Osteocyte (in vitro differentiated cells): ENCODE measurements around the gene MYRF. TPM values are rescaled to one million over a fixed set of nuclear protein-coding genes. Genes with fewer than 3 reads are reported as not detected.

Experiments used
- DNase-seq: peaks from one replicate; pipeline ENCODE4 v3.0.0; 2021; ENCODE audit warnings: mixed read lengths; ENCODE audit not compliant: unreplicated experiment; ENCODE audit errors: extremely low spot score
- H3K27ac Mint-ChIP-seq: one replicate; pipeline ENCODE4 v1.8.0; 2021; ENCODE audit warnings: mild to moderate bottlenecking, mixed read lengths; ENCODE audit not compliant: unreplicated experiment
- H3K27me3 Mint-ChIP-seq: one replicate; pipeline ENCODE4 v1.8.0; 2021; ENCODE audit warnings: mixed read lengths; ENCODE audit not compliant: unreplicated experiment
- H3K36me3 Mint-ChIP-seq: one replicate; pipeline ENCODE4 v1.8.0; 2021; ENCODE audit warnings: mixed read lengths; ENCODE audit not compliant: unreplicated experiment
- H3K4me1 Mint-ChIP-seq: one replicate; pipeline ENCODE4 v1.8.0; 2021; ENCODE audit warnings: mixed read lengths; ENCODE audit not compliant: unreplicated experiment
- H3K4me3 Mint-ChIP-seq: one replicate; pipeline ENCODE4 v1.8.0; 2021; ENCODE audit warnings: mild to moderate bottlenecking, moderate library complexity, mixed read lengths; ENCODE audit not compliant: unreplicated experiment
- H3K9me3 Mint-ChIP-seq: one replicate; pipeline ENCODE4 v1.8.0; 2021; ENCODE audit warnings: mixed read lengths; ENCODE audit not compliant: unreplicated experiment
- total RNA-seq: library from RNA; stranded (reverse); gene quantifications from 2 replicates; pipeline ENCODE4 v1.2.1, GENCODE V29; 2021
- TF ChIP-seq, protein P1 (sequence below): fragments of 200-600 bp; sonication (generic); IDR thresholded peaks from 2 replicates; pipeline ENCODE4 v1.5.0; 2021; ENCODE audit warnings: antibody characterized with exemption, mild to moderate bottlenecking, moderate library complexity

MYRF gene
- total RNA-seq, 1 donor from 2014 or later = 0.43 TPM

DNA sequence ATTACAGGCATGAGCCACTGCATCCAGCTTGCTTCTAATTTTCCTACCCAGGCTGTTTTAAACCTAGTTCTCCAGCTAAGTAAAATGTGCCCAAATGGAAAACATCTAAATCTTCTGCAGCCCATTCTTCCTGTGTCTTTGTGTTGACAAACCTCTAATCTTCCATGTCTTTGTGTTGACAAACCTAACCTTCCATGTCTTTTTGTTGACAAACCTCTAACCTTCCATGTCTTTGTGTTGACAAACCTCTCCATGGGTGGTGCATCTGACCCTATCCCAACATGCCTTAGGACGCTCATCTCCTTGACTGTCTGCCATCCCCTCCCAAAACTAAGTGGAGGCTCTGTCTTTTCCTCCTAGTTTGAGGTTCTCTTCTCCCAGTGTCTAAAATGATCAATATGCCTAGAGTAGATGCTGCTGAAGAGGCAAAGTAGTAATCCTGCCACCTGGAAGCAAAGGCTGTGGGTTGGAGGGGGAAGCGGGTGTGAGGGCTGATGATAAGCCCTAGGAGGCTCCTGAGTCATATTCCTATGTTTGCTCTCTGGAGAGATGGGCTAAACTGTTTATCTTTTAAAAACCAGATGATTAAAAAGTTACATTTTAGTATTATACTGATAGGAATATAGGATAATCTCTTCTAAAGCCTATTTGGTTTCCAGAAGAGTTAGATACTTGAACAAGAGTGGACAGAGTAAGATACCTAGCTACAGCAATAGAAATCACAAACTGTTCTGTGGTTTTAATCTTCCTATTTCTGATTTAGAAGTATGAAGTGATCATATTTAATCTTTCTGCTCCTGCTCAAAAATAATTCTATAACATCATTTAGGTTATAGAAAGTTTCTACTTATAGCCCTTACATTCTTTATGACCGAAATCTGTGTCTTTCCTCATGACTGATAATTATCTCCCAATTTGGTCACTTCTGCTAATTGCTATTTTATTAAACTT, 48.2 kb downstream of the MYRF start:
- TF ChIP-seq, protein P1, sequence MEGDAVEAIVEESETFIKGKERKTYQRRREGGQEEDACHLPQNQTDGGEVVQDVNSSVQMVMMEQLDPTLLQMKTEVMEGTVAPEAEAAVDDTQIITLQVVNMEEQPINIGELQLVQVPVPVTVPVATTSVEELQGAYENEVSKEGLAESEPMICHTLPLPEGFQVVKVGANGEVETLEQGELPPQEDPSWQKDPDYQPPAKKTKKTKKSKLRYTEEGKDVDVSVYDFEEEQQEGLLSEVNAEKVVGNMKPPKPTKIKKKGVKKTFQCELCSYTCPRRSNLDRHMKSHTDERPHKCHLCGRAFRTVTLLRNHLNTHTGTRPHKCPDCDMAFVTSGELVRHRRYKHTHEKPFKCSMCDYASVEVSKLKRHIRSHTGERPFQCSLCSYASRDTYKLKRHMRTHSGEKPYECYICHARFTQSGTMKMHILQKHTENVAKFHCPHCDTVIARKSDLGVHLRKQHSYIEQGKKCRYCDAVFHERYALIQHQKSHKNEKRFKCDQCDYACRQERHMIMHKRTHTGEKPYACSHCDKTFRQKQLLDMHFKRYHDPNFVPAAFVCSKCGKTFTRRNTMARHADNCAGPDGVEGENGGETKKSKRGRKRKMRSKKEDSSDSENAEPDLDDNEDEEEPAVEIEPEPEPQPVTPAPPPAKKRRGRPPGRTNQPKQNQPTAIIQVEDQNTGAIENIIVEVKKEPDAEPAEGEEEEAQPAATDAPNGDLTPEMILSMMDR = no peak
- Mint-ChIP-seq H3K27ac (peak overlapping the region; percentile 36), H3K27me3 (no peaks in the 10 kb centered on the region), H3K9me3 (no peaks in the 10 kb centered on the region), H3K4me1 (peaks cover 11% of the 10 kb centered on the region), H3K4me3 (no peak overlapping the region), H3K36me3 (peaks cover 16% of the 10 kb centered on the region)
- DNase-seq = no peak

DNA sequence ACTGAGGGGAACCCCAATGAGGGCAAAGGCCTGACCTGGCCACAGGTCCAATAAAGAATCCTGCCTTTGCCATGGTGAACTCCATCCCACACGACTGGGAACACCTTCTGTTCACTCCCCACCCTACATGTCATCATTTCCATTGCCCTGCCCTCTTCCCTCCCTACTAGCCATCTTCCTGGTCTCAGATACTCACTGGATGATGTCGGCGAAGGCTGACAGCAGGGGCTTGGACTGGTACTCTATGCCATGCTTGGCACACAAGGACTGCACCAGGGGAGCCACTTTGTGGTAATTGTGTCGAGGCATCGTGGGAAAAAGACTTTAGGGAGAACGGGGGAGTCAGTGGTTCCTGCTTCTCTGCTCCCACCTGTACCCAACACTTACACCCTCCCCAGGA, 50.2 kb downstream of the MYRF start:
- Mint-ChIP-seq H3K4me3 (no peak overlapping the region), H3K9me3 (no peaks in the 10 kb centered on the region), H3K36me3 (peaks cover 22% of the 10 kb centered on the region), H3K27me3 (no peaks in the 10 kb centered on the region), H3K4me1 (peaks cover 3% of the 10 kb centered on the region), H3K27ac (no peak overlapping the region)
- TF ChIP-seq, protein P1 = no peak
- DNase-seq = no peak

DNA sequence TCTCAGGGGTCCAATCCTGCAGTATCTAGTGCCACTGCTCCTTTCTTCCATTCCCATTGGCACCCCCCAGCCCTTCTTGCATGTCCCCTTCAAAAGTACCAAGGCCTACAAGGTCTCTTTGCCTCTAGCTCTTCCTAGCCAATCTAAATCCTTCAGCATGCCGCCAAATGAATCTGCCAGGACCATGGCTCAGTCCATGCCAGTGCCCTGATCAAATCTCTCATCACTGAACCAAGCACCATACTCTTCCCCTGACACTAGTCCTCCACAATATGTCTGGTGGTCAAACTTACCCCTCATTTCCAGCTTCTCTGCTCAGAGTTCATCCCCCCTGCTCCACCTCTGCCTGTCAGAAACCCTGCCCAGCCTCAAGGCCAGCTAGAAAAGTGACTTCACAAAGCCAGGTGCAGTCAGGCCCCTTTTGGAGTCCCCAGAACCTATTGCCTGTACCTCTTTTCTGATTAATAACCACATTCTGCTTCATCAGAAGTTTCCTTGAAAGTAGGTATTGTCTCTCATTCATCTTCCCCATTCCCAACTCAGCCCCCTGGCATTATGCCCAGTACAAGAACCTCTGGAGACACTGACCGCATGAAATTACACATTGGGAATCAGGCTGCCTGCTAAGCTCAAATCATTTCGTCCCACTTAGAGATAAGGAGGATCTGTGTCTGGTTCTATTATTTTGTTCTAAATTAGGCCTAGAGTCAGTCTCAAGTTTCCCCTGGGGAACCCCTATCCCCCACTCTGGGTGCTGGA, 51.6 kb downstream of the MYRF start:
- Mint-ChIP-seq H3K36me3 (peaks cover 26% of the 10 kb centered on the region), H3K27me3 (no peaks in the 10 kb centered on the region), H3K27ac (peak overlapping the region; percentile 20), H3K4me3 (no peak overlapping the region), H3K4me1 (no peaks in the 10 kb centered on the region), H3K9me3 (no peaks in the 10 kb centered on the region)
- TF ChIP-seq, protein P1 = no peak
- DNase-seq = no peak

DNA sequence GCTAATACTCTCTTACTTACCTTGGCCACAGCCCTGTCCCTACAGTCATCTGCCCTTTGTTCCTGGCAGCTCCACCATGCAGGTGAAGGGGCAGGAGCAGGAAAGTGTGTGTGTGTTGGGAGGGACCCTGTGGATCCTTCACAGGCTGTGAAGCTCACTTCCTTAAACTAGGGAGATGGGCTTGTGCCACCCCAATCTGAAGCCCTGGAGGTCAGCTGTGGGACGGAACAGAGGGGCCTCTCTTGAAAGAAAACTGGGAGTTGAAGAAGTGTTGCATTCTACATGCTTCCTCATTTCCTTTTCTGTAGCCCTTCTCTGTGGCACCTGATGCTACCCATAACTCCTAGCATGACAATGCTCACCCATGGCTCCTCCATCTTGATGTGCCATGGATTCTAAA, 52.7 kb downstream of the MYRF start:
- TF ChIP-seq, protein P1 = no peak
- no peak for DNase-seq
- Mint-ChIP-seq H3K27ac (no peak overlapping the region), H3K9me3 (no peaks in the 10 kb centered on the region), H3K27me3 (no peaks in the 10 kb centered on the region), H3K4me3 (no peak overlapping the region), H3K4me1 (no peaks in the 10 kb centered on the region), H3K36me3 (peaks cover 26% of the 10 kb centered on the region)

DNA sequence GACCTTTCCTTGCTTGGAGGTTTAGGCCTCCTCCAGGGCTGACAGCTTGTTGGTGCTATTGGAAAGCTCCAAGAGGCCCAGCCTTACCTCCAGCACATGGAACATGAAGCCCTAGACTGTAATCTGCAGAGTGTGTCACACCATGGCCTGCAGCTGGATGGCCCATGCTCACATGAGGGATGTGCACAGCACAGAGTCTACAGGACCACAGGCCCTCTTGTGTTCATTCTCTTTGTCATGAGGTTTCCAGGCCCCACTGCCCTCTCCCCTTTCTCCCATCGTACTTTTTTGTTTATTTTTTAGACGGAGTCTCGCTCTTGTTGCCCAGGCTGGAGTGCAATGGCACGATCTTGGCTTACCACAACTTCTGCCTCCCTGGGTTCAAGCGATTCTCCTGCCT, 54.3 kb downstream of the MYRF start:
- Mint-ChIP-seq H3K9me3 (no peaks in the 10 kb centered on the region), H3K4me1 (no peaks in the 10 kb centered on the region), H3K27ac (no peak overlapping the region), H3K4me3 (no peak overlapping the region), H3K36me3 (peaks cover 22% of the 10 kb centered on the region), H3K27me3 (no peaks in the 10 kb centered on the region)
- no peak for DNase-seq
- TF ChIP-seq, protein P1 = no peak
